MM.1S (cell line): ENCODE results near the gene C2orf78.

Source experiments
- EZH2 ChIP-seq: fragments of 300-600 bp; sonication (generic); optimal IDR thresholded peaks from 2 replicates; pipeline ENCODE3; 2017; ENCODE audit warnings: low read depth, mild to moderate bottlenecking, antibody characterized with exemption, low read length, mixed read lengths
- TF ChIP-seq, protein P1 (sequence below): fragments of 300-600 bp; sonication (generic); IDR thresholded peaks from 2 replicates; pipeline ENCODE4 v1.5.1; 2016; ENCODE audit warnings: antibody characterized with exemption, low read length, mixed read lengths

DNA sequence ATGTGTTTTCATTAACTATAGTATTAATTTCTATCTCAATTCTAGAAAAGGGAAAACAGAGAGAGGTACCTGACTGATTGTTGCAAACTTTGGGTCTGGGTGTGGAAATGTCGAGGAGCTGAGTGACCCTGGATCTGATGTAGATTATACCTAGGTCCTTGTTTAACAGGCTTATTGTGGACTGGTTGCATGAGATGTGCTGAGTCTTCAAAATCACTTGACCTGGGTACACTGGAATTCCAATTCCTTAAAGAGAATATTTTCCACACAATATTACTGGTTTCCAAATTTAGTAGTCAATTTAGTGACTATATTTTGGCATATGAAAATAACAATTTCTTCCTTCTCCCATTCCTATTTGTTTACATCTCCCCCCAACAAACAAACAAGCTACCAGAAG lies 17.6 kb upstream of the C2orf78 start:
- TF ChIP-seq, protein P1, sequence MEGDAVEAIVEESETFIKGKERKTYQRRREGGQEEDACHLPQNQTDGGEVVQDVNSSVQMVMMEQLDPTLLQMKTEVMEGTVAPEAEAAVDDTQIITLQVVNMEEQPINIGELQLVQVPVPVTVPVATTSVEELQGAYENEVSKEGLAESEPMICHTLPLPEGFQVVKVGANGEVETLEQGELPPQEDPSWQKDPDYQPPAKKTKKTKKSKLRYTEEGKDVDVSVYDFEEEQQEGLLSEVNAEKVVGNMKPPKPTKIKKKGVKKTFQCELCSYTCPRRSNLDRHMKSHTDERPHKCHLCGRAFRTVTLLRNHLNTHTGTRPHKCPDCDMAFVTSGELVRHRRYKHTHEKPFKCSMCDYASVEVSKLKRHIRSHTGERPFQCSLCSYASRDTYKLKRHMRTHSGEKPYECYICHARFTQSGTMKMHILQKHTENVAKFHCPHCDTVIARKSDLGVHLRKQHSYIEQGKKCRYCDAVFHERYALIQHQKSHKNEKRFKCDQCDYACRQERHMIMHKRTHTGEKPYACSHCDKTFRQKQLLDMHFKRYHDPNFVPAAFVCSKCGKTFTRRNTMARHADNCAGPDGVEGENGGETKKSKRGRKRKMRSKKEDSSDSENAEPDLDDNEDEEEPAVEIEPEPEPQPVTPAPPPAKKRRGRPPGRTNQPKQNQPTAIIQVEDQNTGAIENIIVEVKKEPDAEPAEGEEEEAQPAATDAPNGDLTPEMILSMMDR: no peak
- TF ChIP-seq EZH2: no peak
